Bronchial smooth muscle cell (primary cell): ENCODE data around the gene CIDEB. TPM values are rescaled to one million over a fixed set of nuclear protein-coding genes. Genes with fewer than 3 reads are reported as not detected.

Experiments
- total RNA-seq: library from RNA; depleted of rRNA; stranded (reverse); fragments of >200 nt; gene quantifications from 2 replicates; pipeline ENCODE4 v1.2.1, GENCODE V29; 2014

CIDEB gene, protein sequence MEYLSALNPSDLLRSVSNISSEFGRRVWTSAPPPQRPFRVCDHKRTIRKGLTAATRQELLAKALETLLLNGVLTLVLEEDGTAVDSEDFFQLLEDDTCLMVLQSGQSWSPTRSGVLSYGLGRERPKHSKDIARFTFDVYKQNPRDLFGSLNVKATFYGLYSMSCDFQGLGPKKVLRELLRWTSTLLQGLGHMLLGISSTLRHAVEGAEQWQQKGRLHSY
- 1.3 and 1.4 TPM in 2 replicates for total RNA-seq

DNA sequence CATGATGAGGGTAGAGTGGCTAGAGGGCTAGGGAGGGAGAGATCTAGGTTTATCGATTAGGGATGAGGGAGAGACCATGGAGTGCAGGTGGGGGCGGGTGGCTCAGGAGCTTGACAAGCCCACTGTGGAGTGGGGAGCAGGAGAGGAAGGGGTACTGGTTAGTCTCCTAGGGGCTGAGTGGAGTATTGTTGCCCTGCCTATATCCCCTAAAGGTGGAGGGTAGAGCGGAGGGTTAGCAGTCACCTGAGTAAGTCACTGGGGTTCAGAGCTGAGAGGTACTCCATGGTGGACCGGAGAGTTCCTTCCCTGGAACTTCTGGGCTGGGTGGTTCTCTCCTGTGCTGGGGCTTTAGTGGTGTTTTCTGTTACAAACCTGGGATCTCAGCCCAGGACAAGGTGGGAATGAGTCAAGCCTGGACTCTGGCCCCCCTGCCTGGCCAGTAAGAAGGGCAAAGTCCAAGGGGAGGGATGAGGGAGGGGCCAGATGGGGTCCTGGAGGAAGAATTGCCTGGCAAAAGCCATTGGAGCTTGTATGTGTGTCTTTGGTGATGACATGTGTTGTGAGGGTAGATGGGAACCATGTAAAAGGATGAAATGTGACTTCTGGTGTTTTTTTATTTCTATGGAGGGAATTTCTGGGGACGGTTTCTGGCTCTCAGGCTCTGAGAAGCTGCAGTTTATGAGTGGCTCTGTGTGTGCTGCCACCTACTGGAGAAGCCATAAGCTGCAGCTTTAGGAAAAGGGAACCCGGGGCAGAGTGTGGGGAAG is at the start of gene CIDEB:
Gene CIDEB, minus strand, starts transcription at position 403 of the 767 bp plus-strand sequence. Its CDS starts 119 bp downstream, at position 284.

DNA sequence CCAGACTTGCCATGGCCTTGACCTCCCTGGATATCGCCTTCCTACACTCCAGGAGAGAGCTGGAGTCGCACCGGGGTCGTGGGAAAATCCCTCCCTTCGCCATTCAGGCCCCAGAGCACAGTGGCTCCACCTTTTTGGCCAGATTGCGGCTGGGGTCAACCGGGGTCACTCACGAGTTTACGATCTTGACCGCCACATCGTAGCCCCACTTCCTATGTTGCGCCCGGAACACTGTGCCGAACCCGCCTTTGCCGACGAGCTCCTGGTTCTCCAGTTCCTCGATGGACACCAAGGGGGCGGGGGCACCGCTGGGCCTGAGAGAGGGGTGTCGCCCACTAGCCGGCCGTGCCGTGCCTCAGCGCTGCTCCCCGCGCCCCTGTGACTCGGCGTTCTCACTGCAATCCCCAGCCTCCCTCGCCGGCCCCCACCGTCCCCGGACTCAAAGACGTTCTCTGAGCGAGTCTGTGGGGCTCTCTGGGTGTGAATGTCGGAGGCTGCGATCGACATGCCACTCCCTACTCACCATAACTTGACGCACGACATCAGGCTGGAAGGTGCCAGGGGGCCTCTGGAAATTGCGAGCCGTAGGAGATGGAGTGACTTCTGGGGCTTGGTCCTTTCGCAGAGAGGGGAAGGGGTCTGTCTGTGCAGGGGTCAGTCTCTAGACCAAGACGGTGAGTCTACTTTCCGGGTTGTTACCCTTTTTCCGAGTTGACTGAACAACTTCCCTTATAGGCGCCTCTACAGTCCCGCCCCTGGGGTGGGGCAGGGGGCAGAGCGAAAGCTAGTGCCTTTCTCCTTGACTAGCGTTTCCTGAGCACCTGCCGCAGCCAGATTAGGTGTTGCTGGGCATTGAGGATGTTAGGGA is 31.7 kb upstream of the CIDEB start, which contains the start of gene RIPK3:
Gene RIPK3, minus strand, starts transcription at position 708 of the 868 bp plus-strand sequence. Its CDS starts 165 bp downstream, at position 543.

DNA sequence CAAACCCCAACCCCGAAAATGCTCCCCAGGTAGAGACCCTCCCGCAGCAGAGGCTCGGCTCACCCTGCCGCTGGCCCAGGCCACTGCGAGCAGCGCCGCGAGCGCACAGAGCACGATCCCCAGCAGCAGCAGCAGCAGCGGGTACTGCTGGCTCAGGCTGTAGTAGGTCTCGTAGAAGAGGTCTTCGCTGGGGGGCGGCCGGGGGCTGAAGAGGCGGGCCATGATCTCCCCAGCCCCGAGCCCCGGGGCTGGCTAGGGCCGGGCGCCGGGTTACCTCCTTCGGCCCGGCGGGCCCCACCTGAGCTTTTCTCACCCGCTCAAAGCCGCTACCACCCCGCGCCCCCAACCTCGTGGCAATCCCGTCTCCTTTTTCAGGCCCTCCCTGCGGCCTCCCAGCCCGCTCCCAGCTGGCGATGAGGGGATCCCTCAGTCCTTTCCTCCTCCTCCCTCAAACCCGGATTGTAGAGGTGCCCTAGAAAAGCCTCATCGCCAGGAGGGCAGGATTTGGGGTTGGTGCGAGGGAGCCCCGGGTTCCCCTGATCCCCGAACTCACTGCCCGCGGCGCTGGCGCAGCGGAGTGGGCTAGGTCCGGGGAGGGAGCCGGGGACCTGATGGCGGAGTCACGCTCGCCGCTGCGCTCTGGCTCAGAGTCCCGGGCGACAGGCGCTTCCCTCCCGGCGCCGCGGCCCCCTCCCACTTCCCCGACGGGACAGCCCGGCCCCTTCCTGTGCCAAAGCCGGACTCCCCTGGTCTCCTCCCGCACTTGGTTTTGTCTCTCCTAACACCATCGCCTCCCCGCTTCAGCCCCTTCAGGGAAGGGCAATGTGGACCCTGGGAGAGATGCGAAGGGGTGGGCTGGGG is 26.9 kb upstream of the CIDEB start, which contains the start of gene ADCY4:
Gene ADCY4, minus strand, starts transcription at position 641 of the 861 bp plus-strand sequence. Its CDS starts 419 bp downstream, at position 222.

DNA sequence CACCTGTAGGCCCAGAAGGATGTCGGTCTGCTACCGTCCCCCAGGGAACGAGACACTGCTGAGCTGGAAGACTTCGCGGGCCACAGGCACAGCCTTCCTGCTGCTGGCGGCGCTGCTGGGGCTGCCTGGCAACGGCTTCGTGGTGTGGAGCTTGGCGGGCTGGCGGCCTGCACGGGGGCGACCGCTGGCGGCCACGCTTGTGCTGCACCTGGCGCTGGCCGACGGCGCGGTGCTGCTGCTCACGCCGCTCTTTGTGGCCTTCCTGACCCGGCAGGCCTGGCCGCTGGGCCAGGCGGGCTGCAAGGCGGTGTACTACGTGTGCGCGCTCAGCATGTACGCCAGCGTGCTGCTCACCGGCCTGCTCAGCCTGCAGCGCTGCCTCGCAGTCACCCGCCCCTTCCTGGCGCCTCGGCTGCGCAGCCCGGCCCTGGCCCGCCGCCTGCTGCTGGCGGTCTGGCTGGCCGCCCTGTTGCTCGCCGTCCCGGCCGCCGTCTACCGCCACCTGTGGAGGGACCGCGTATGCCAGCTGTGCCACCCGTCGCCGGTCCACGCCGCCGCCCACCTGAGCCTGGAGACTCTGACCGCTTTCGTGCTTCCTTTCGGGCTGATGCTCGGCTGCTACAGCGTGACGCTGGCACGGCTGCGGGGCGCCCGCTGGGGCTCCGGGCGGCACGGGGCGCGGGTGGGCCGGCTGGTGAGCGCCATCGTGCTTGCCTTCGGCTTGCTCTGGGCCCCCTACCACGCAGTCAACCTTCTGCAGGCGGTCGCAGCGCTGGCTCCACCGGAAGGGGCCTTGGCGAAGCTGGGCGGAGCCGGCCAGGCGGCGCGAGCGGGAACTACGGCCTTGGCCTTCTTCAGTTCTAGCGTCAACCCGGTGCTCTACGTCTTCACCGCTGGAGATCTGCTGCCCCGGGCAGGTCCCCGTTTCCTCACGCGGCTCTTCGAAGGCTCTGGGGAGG is 3.1 kb upstream of the CIDEB start, which contains the start of gene LTB4R:
Gene LTB4R, plus strand, starts transcription at position 857 of the 959 bp plus-strand sequence. CDS start 4,150 bp downstream, outside the sequence.

DNA sequence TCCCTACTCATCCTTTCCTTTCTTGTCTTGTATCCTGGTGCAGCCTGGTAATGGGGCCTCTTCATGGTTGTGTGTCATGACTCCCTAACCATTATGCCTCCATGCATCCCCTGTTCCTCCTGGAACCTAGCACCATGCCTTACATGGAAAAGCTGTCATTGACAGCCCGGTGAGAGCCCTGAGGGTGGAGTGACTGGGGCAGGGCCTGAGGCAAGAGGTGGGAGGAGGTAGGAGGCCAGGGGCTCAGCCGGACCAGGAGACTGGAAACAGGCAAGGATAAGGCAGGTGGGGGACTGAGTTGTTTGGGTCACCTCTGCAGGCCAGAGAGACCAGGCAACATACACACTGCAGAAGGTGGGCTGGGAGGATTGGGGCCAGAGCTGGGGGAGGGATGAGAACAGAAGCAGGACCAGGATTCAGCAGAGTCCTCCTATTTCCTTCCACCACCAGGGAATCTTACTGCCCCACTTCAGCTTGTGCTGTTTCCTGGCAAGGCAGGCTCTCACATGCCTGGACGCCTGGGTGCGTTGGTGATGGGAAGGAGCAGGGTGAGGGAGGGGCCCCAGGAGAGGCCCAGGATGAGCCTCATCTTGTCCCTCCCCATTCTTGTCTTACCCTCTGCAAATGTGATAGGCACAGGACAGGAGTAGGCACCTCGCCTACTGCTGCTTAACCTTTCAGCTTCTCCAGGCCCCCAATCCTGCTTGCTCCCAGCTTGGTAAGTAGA is 1.9 kb upstream of the CIDEB start, which contains the start of gene LTB4R2:
Gene LTB4R2, plus strand, starts transcription at position 603 of the 727 bp plus-strand sequence. CDS start 525 bp downstream, outside the sequence.

DNA sequence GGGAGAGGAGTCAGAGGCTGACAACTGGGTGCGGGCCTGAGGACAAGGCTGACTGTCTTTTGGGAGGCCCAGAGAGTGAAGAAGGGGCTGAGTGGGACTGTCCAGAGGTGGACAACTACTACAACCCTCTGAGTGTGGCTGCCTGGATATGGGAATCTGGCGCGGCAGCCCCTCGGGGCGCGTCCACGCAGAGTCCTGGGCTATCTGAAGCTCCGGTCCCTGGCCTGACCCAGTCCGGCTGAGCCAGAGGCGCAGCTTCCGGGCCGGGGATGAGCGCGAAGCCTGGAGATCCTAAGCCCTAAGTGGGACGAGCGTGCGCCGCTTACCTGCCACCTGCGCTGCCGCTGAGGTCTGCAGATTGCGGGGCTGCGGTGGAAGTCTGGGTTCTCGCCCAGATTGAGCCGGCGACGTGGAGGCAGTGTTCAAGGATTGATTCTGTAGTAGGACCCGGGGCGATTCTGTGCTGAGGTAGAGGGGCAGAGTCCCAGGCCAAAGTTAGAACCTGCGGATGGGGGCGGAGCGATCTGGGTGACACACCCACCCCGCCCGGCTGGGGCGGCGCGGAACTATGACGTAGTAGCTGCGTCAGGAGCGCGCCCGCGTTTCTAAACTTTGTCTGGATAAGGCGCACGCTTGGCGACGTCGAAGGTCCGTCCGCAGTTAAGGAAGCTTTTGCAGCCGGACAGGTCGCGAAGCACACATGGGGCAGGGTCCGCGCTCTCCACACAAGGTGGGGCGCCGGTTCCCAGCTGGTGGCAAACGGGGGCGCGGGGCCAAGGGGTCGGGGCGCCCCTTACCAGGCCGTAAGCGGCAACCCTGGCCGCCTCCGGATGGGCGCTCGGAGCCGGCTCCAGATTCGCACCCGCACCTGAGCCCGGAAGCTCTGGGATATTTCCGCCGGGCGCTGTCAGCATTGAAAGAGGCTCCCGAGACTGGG is 8.3 kb downstream of the CIDEB start, which contains the start of the genes DHRS1 and NOP9:
Gene DHRS1, minus strand, starts transcription at position 526 of the 937 bp plus-strand sequence. CDS start 674 bp downstream, outside the sequence.
Gene NOP9, plus strand, starts transcription at position 596 of the 937 bp plus-strand sequence. Its CDS starts 105 bp downstream, at position 701.

DNA sequence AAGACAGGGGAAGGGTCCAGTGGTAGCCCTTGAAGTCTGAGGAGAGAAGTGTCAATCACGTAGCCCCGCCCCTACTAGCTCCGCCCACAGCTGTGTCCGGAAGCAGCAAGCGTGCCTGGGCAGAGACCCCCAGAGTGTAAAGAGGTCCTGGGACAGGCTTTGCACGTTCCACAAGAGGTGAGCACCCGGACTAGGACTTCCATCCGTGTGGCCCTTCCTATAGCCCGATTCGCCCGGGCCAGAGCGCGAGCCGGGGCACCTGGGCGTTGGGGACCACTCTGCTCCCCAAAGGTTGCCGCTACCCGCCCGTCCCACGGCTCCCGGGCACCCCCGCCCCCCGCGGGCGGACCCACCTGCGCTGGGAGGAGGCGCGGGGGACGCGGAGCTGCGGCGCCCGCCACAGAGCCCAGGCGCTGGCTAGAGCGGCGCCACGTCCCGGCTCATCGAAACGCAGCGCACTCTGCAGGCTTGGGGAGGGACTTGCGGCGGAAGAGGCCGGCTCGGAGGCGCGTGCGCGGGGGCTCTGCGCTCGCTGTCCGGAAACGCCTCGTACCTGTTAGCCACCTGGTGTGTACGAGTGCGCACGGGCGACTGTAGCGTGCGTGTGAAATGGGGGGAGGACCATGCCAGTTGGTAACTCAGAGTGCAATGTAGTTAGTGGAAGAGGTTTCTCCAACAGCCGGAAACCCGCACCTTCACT is 36.5 kb downstream of the CIDEB start, which contains the start of gene RABGGTA:
Gene RABGGTA, minus strand, starts transcription at position 464 of the 700 bp plus-strand sequence. CDS start 482 bp downstream, outside the sequence.

DNA sequence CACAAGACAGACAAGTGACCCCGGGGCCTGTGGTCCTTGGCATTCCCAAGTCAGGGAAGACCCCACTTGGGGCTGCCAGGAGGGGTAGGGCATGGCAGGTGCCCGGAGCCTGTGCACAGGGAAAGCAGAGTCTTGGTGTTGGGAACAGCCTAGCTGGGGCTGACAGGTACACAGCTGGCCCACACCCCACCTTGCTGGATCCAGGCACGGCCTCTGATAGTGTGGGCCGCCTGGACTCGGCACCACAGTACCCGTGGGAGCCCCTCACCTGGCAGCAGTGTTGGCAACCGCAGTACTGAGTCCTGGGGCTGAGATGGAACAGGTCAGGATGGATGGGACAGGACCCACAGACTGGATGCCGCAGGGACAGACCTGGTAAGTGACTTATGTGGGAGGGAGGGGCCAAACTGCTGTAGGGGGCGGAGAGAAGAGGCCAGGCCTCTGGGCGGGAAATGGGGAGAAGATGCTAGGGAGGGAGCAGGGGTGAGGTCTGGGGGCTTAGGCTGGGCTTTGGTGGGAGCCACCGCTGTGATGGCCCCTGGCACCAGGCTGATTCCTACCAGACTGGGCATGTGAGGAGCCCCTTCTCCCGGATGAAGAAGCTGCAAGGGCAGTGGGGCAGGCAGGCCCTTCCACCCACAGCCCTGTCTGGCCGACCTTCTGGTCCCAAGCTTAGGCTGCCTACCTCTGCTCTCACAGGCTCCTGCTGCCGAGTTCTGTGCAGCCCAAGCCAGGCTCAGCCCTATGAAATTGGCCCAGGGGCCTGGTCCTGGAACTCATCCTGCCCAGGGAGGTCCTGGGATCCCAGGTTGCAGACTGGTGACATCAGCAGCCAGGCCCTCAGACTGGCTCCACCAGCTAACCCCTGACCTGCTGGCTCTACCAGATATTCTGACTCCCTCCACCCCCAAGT is 44.7 kb downstream of the CIDEB start, which contains the start of gene TGM1:
Gene TGM1, minus strand, starts transcription at position 357 of the 913 bp plus-strand sequence. CDS start 825 bp downstream, outside the sequence.

Other genes starting within 250 kb of the CIDEB start
- gene CPNE6, start 236.4 kb downstream of the CIDEB start, total RNA-seq, result not detected in 2 replicates
- 14.5 and 17.0 TPM in 2 replicates for gene PCK2, start 213.7 kb downstream of the CIDEB start, total RNA-seq
- gene DCAF11, start 193.2 kb downstream of the CIDEB start, total RNA-seq, result 58.0 and 74.9 TPM in 2 replicates
- gene NRL, start 193.0 kb downstream of the CIDEB start, total RNA-seq, result 0.95 and 1.0 TPM in 2 replicates
- gene FITM1, start 177.3 kb downstream of the CIDEB start, total RNA-seq, result 0.16 TPM in 1 of 2 replicates, not detected in the other
- 93.1 and 102 TPM in 2 replicates for gene PSME1, start 171.8 kb downstream of the CIDEB start, total RNA-seq
- gene EMC9, start 166.4 kb downstream of the CIDEB start, total RNA-seq, result 11.9 and 13.9 TPM in 2 replicates
- gene PSME2, start 161.4 kb downstream of the CIDEB start, total RNA-seq, result 60.0 and 106 TPM in 2 replicates
- 22.2 and 25.8 TPM in 2 replicates for gene RNF31, start 160.5 kb downstream of the CIDEB start, total RNA-seq
- 101 and 116 TPM in 2 replicates for gene IRF9, start 146.7 kb downstream of the CIDEB start, total RNA-seq
- 0.77 and 1.4 TPM in 2 replicates for gene REC8, start 135.9 kb downstream of the CIDEB start, total RNA-seq
- gene IPO4, start 119.2 kb downstream of the CIDEB start, total RNA-seq, result 24.0 and 24.3 TPM in 2 replicates
- gene TM9SF1, start 112.5 kb downstream of the CIDEB start, total RNA-seq, result 50.9 and 54.5 TPM in 2 replicates
- gene TSSK4, start 102.3 kb downstream of the CIDEB start, total RNA-seq, result 0.16 TPM in 1 of 2 replicates, not detected in the other
- 18.6 and 23.8 TPM in 2 replicates for gene CHMP4A, start 94.5 kb downstream of the CIDEB start, total RNA-seq
- gene MDP1, start 91.9 kb downstream of the CIDEB start, total RNA-seq, result 15.3 and 17.8 TPM in 2 replicates
- gene NEDD8, start 75.6 kb downstream of the CIDEB start, total RNA-seq, result 277 and 335 TPM in 2 replicates
- 118 and 120 TPM in 2 replicates for gene GMPR2, start 75.0 kb downstream of the CIDEB start, total RNA-seq
- 36.6 and 48.1 TPM in 2 replicates for gene TINF2, start 65.4 kb downstream of the CIDEB start, total RNA-seq
- 0.16 and 0.86 TPM in 2 replicates for gene TGM1, start 44.8 kb downstream of the CIDEB start, total RNA-seq
- gene RABGGTA, start 36.4 kb downstream of the CIDEB start, total RNA-seq, result 16.9 and 18.7 TPM in 2 replicates
- gene DHRS1, start 8.2 kb downstream of the CIDEB start, total RNA-seq, result 11.2 and 14.7 TPM in 2 replicates
- 13.4 and 13.9 TPM in 2 replicates for gene NOP9, start 8.1 kb downstream of the CIDEB start, total RNA-seq
- gene LTB4R2, start 2.2 kb upstream of the CIDEB start, total RNA-seq, result 1.9 and 2.7 TPM in 2 replicates
- 0.94 and 1.1 TPM in 2 replicates for gene LTB4R, start 3.5 kb upstream of the CIDEB start, total RNA-seq
- 1.4 and 9.3 TPM in 2 replicates for gene ADCY4, start 27.1 kb upstream of the CIDEB start, total RNA-seq
- 2.5 and 6.2 TPM in 2 replicates for gene RIPK3, start 32.0 kb upstream of the CIDEB start, total RNA-seq
- 74.6 and 97.9 TPM in 2 replicates for gene NFATC4, start 60.2 kb upstream of the CIDEB start, total RNA-seq
- 17.5 and 19.7 TPM in 2 replicates for gene NYNRIN, start 91.0 kb upstream of the CIDEB start, total RNA-seq
- 3.5 and 4.8 TPM in 2 replicates for gene CBLN3, start 121.7 kb upstream of the CIDEB start, total RNA-seq
- 42.2 and 44.9 TPM in 2 replicates for gene KHNYN, start 122.0 kb upstream of the CIDEB start, total RNA-seq
- gene SDR39U1, start 134.8 kb upstream of the CIDEB start, total RNA-seq, result 7.5 and 10.6 TPM in 2 replicates
- not detected in 2 replicates for gene CMA1, start 200.3 kb upstream of the CIDEB start, total RNA-seq